OCI-M2 (cell line): Measurements from ENCODE around the gene NKD2.

ENCODE experiments used
- DNase-seq: peaks from one replicate; lab custom pipeline; 2025; ENCODE audit not compliant: unreplicated experiment; lab: John Stamatoyannopoulos, UW

Gene NKD2

GRCh38 chr5:1029282-1029944 is 20.8 kb downstream of the NKD2 start:
- DNase-seq = no peak

- no peak for DNase-seq
Measured at GRCh38 chr5:1029945-1030625, 21.5 kb downstream of the NKD2 start.

- no peak for DNase-seq
Measured at GRCh38 chr5:1030801-1031271, 22.2 kb downstream of the NKD2 start.

- no peak for DNase-seq
Measured at GRCh38 chr5:1031306-1031959, 22.8 kb downstream of the NKD2 start.

- DNase-seq = no peak
Measured at GRCh38 chr5:1032011-1032410, 23.4 kb downstream of the NKD2 start.

GRCh38 chr5:1032551-1033027 is 24.0 kb downstream of the NKD2 start:
- no peak for DNase-seq

GRCh38 chr5:1033178-1033577 is 24.6 kb downstream of the NKD2 start:
- no peak for DNase-seq

- DNase-seq = no peak
Measured at GRCh38 chr5:1033606-1034420, 25.2 kb downstream of the NKD2 start.

- no peak for DNase-seq
Measured at GRCh38 chr5:1034421-1034905, 25.9 kb downstream of the NKD2 start.

- DNase-seq = no peak
Measured at GRCh38 chr5:1034986-1035385, 26.4 kb downstream of the NKD2 start.

- DNase-seq = no peak
Measured at GRCh38 chr5:1035421-1036405, 27.1 kb downstream of the NKD2 start.

- no peak for DNase-seq
Measured at GRCh38 chr5:1036504-1037122, 28.0 kb downstream of the NKD2 start.

- no peak for DNase-seq
Measured at GRCh38 chr5:1037123-1037670, 28.6 kb downstream of the NKD2 start.

GRCh38 chr5:1037671-1038416 is 29.2 kb downstream of the NKD2 start:
- no peak for DNase-seq

- DNase-seq = no peak
Measured at GRCh38 chr5:1038417-1039209, 30.0 kb downstream of the NKD2 start.

GRCh38 chr5:1039210-1039548 is 30.6 kb downstream of the NKD2 start:
- DNase-seq = no peak

GRCh38 chr5:1039706-1040260 is 31.2 kb downstream of the NKD2 start:
- DNase-seq = no peak
